ENCODE results near the gene SGPL1.
"Not testable (repeated sequence)": the region's sequence is repeated elsewhere in the genome, so short reads cannot be mapped to it uniquely, and the experiment has no call there.

SGPL1 gene

GRCh38 chr10:70908406-70909296 is 92.9 kb downstream of the SGPL1 start:
- no peak for DNase-seq

- DNase-seq = no peak
These were observed 93.7 kb downstream of the SGPL1 start for GRCh38 chr10:70909326-70909935.

- no peak for DNase-seq
These were observed 95.0 kb downstream of the SGPL1 start for GRCh38 chr10:70910486-70911341.

GRCh38 chr10:70911386-70911785 is 95.6 kb downstream of the SGPL1 start:
- no peak for DNase-seq

GRCh38 chr10:70912556-70912955 is 96.8 kb downstream of the SGPL1 start:
- DNase-seq = no peak

- no peak for DNase-seq
These were observed 97.6 kb downstream of the SGPL1 start for GRCh38 chr10:70913191-70913892.

GRCh38 chr10:70913893-70914240 is 98.1 kb downstream of the SGPL1 start:
- no peak for DNase-seq

- DNase-seq = no peak
These were observed 98.6 kb downstream of the SGPL1 start for GRCh38 chr10:70914316-70914864.

- no peak for DNase-seq
These were observed 99.5 kb downstream of the SGPL1 start for GRCh38 chr10:70915206-70915605.

- no peak for DNase-seq
These were observed 100.1 kb downstream of the SGPL1 start for GRCh38 chr10:70915806-70916205.

- DNase-seq = no peak
These were observed 100.5 kb downstream of the SGPL1 start for GRCh38 chr10:70916241-70916640.

GRCh38 chr10:70917226-70917625 is 101.5 kb downstream of the SGPL1 start:
- no peak for DNase-seq

GRCh38 chr10:70917635-70918034 is 101.9 kb downstream of the SGPL1 start:
- DNase-seq = no peak

GRCh38 chr10:70918851-70919530 is 103.2 kb downstream of the SGPL1 start:
- DNase-seq = peak; percentile 67

GRCh38 chr10:70919906-70920305 is 104.2 kb downstream of the SGPL1 start:
- not testable (repeated sequence) for DNase-seq

GRCh38 chr10:70920519-70920918 is 104.8 kb downstream of the SGPL1 start:
- no peak for DNase-seq

GRCh38 chr10:70921285-70921684 is 105.5 kb downstream of the SGPL1 start:
- no peak for DNase-seq

GRCh38 chr10:70923696-70924095 is 107.9 kb downstream of the SGPL1 start:
- no peak for DNase-seq

- DNase-seq = peak; percentile 67
These were observed 109.9 kb downstream of the SGPL1 start for GRCh38 chr10:70925377-70926225.

GRCh38 chr10:70926226-70927000 is 110.7 kb downstream of the SGPL1 start:
- no peak for DNase-seq
